Osteocyte (in vitro differentiated cells): ENCODE data around the gene GALNT15. TPM values are rescaled to one million over a fixed set of nuclear protein-coding genes. Genes with fewer than 3 reads are reported as not detected.

Experiments used
- DNase-seq: peaks from one replicate; pipeline ENCODE4 v3.0.0; 2021; ENCODE audit warnings: mixed read lengths; ENCODE audit not compliant: unreplicated experiment; ENCODE audit errors: extremely low spot score
- H3K27ac Mint-ChIP-seq: one replicate; pipeline ENCODE4 v1.8.0; 2021; ENCODE audit warnings: mild to moderate bottlenecking, mixed read lengths; ENCODE audit not compliant: unreplicated experiment
- H3K27me3 Mint-ChIP-seq: one replicate; pipeline ENCODE4 v1.8.0; 2021; ENCODE audit warnings: mixed read lengths; ENCODE audit not compliant: unreplicated experiment
- H3K36me3 Mint-ChIP-seq: one replicate; pipeline ENCODE4 v1.8.0; 2021; ENCODE audit warnings: mixed read lengths; ENCODE audit not compliant: unreplicated experiment
- H3K4me1 Mint-ChIP-seq: one replicate; pipeline ENCODE4 v1.8.0; 2021; ENCODE audit warnings: mixed read lengths; ENCODE audit not compliant: unreplicated experiment
- H3K4me3 Mint-ChIP-seq: one replicate; pipeline ENCODE4 v1.8.0; 2021; ENCODE audit warnings: mild to moderate bottlenecking, moderate library complexity, mixed read lengths; ENCODE audit not compliant: unreplicated experiment
- H3K9me3 Mint-ChIP-seq: one replicate; pipeline ENCODE4 v1.8.0; 2021; ENCODE audit warnings: mixed read lengths; ENCODE audit not compliant: unreplicated experiment
- total RNA-seq: library from RNA; stranded (reverse); gene quantifications from 2 replicates; pipeline ENCODE4 v1.2.1, GENCODE V29; 2021
- TF ChIP-seq, protein P1 (sequence below): fragments of 200-600 bp; sonication (generic); IDR thresholded peaks from 2 replicates; pipeline ENCODE4 v1.5.0; 2021; ENCODE audit warnings: antibody characterized with exemption, mild to moderate bottlenecking, moderate library complexity

Gene GALNT15
- total RNA-seq, 1 donor from 2014 or later: 0.56 TPM

DNA sequence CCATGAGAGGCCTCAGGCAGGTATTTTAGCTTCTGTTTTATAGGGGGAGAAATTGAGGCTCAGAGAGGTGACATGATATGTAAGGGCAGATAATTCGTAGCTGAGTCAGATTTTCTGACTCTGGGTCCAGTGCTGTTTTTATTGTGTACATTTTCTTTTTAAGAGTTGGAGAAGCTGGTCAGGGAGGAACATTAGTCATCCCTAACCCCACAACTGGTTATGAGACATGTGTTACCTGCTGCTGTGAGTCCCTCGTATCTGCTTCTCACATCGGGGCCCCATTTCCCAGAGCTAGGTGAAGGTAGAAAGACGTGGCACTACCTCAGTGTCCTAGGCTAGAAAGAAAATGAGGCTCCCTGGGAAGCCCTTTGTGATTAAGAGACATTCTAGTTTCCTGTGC, 28.6 kb downstream of the GALNT15 start:
- H3K4me3 Mint-ChIP-seq: no peak overlapping the region
- H3K27ac Mint-ChIP-seq: no peak overlapping the region
- no peak for DNase-seq
- TF ChIP-seq, protein P1, sequence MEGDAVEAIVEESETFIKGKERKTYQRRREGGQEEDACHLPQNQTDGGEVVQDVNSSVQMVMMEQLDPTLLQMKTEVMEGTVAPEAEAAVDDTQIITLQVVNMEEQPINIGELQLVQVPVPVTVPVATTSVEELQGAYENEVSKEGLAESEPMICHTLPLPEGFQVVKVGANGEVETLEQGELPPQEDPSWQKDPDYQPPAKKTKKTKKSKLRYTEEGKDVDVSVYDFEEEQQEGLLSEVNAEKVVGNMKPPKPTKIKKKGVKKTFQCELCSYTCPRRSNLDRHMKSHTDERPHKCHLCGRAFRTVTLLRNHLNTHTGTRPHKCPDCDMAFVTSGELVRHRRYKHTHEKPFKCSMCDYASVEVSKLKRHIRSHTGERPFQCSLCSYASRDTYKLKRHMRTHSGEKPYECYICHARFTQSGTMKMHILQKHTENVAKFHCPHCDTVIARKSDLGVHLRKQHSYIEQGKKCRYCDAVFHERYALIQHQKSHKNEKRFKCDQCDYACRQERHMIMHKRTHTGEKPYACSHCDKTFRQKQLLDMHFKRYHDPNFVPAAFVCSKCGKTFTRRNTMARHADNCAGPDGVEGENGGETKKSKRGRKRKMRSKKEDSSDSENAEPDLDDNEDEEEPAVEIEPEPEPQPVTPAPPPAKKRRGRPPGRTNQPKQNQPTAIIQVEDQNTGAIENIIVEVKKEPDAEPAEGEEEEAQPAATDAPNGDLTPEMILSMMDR: no peak
- no peaks in the 10 kb centered on the region for H3K9me3 Mint-ChIP-seq
- no peaks in the 10 kb centered on the region for H3K36me3 Mint-ChIP-seq
- no peaks in the 10 kb centered on the region for H3K4me1 Mint-ChIP-seq
- peaks cover 17% of the 10 kb centered on the region for H3K27me3 Mint-ChIP-seq

DNA sequence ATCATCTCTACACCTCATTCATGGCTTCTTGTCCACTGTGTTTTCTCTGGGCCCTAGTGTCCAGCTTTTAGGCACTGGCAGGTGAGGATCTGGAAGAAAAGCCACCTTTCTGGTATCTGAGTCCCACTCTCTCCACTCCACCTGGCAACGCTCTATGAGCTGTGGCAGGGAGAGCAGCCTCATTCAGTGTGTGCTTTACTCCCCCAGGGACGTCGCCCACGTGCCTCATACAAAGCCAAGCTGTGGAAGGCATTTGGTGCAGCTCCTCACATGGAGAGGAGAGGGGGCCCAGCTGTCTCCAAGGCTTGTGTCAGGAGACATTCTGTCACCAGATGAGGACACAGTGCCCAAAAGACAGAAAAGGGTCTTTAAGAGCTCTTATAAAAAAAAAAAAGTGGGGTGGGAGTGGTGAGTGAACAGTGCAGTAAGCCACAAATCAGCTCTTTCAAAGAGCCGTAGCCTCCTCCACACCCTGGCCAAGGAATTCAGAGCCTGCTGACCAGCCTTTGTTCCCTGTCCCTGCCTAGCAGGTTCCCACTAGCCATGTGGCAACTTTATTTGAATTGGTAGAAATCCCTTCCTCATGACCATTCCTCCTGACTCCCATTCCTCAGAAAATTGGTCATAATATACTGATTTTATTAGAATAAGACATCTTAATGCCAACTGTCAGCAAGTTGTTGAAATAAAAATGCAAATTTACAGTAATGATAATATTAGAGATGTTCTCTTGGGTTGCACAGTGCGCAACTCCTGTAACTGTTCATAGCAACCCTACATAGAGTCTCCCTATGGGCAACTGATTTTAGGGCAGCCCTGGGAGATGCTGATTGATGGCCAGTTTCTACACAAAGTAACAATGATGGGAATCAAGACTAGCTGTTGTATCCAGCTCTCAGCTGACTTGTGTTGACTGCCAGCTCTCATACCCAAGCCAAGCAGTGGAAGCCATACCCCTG, 29.5 kb downstream of the GALNT15 start:
- Mint-ChIP-seq H3K27me3 (peaks cover 17% of the 10 kb centered on the region), H3K36me3 (no peaks in the 10 kb centered on the region)
- TF ChIP-seq, protein P1: no peak

DNA sequence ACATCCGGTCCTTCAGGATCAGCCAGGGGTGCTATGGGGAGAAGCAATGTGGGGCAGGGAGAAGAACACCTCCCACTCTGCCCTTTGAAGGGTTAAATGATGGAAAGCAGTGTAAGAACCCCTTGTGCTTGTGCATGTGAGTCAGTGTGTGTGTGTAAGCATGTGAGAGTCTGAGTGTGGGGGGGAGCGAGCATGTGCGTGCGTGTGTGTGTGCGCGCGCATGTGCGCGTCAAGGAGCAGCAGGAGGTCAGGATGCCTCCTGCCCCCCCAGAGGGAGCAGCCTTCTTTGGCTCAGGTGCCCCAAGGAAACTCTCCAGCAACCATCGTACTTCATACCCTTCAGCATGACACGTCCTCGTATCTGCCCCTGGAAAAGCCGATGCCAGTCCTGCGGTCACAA, 30.3 kb downstream of the GALNT15 start:
- TF ChIP-seq, protein P1: no peak
- Mint-ChIP-seq H3K36me3 (no peaks in the 10 kb centered on the region), H3K9me3 (no peaks in the 10 kb centered on the region), H3K4me3 (no peak overlapping the region), H3K27me3 (peaks cover 17% of the 10 kb centered on the region), H3K4me1 (no peaks in the 10 kb centered on the region), H3K27ac (no peak overlapping the region)
- DNase-seq: no peak

More for the DNA sequence above, 29.5 kb downstream of the GALNT15 start:
- no peak for DNase-seq
- Mint-ChIP-seq H3K4me1 (no peaks in the 10 kb centered on the region), H3K9me3 (no peaks in the 10 kb centered on the region), H3K27ac (no peak overlapping the region), H3K4me3 (no peak overlapping the region)

DNA sequence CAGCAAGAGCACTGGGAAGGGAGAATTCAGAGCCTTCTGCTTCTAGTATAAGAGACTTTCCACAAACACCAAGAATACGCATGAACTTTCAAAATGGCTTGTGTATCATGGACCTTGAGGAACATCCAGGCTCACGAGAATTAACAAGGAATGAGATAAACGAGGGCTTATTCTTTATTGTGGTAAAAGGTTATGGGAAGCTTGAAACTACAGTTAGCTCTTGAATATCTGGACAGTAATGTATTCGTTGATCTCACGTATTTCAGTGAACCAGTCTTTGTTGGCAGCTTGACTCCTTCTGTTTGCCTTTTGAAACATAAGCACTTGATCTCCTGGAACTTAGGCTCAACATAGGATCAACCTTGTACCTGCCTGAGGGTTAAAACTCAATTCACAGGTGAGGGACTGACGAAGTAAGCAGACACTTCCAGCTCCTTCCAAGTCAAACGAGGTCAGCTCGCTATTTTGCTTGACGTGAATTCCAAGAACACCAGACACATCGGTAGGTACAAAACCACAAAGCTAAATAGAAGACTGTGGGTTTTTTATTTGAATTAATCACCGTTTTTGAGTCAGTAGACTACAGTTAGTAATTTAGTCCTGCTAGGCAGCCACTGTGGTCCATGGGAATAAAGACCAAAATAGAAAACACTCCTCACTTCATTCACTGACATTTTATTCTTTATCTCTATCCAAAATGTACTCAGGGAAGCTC, 30.8 kb downstream of the GALNT15 start:
- peaks cover 17% of the 10 kb centered on the region for H3K27me3 Mint-ChIP-seq
- DNase-seq: no peak
- H3K27ac Mint-ChIP-seq: no peak overlapping the region
- H3K4me3 Mint-ChIP-seq: no peak overlapping the region
- TF ChIP-seq, protein P1: no peak
- H3K9me3 Mint-ChIP-seq: no peaks in the 10 kb centered on the region
- no peaks in the 10 kb centered on the region for H3K4me1 Mint-ChIP-seq
- H3K36me3 Mint-ChIP-seq: no peaks in the 10 kb centered on the region

DNA sequence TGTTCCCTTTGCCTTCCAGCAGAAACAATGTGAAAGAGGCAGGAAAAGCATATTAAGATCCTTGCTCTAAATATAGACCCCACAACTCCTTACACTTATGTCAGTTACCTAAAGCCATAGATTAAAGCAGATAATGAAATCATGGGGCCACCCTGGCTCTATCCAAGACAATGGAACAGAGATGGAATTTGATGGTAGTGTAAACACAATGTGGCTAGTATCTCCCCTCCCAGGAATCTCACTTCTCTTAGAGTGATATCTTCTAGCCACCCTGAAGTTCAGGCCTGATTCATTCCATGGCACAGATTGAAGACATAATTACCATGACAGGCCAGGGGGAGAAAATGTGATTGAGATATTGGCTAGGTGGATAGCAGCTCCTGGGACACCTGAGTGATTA, 32.6 kb downstream of the GALNT15 start:
- no peaks in the 10 kb centered on the region for H3K36me3 Mint-ChIP-seq
- TF ChIP-seq, protein P1: no peak
- no peaks in the 10 kb centered on the region for H3K9me3 Mint-ChIP-seq
- no peaks in the 10 kb centered on the region for H3K4me1 Mint-ChIP-seq
- no peak for DNase-seq
- peaks cover 29% of the 10 kb centered on the region for H3K27me3 Mint-ChIP-seq
- no peak overlapping the region for H3K27ac Mint-ChIP-seq
- no peak overlapping the region for H3K4me3 Mint-ChIP-seq
